Kidney (tissue), 14 donors: Measurements from ENCODE around the gene FAM167B. TPM values are rescaled to one million over a fixed set of nuclear protein-coding genes. Genes with fewer than 3 reads are reported as not detected.

Source experiments
- DNase-seq, 5 donors: peaks; one replicate each; pipeline ENCODE4 v3.0.0-alpha.2; 2013 to 2020
- FAIRE-seq: peaks from 2 replicates; lab custom pipeline; 2012; peaks lifted over from hg19 to GRCh38; lab: Jason Lieb, UNC
- H3K27ac ChIP-seq, 2 donors: one replicate each; pipeline ENCODE4 v1.7.0; 2013; ENCODE audit warnings: low read depth in 2 of 2, low read length in 2 of 2, inconsistent platforms in 1 of 2
- H3K27me3 ChIP-seq: one replicate; pipeline ENCODE4 v1.7.1; 2013; ENCODE audit warnings: low read length, inconsistent platforms; ENCODE audit not compliant: control insufficient read depth, insufficient read depth
- H3K36me3 ChIP-seq, 3 donors: one replicate each; pipeline versions ENCODE4 v1.7.0 to v1.7.1; 2013; ENCODE audit warnings: low read length in 3 of 3, control low read depth in 1 of 3, inconsistent platforms in 1 of 3; ENCODE audit not compliant: insufficient read depth in 3 of 3, control insufficient read depth in 2 of 3
- H3K4me1 ChIP-seq, 3 donors: one replicate each; pipeline versions ENCODE4 v1.7.0 to v1.7.1; 2013; ENCODE audit warnings: low read length in 3 of 3, inconsistent platforms in 1 of 3, low read depth in 1 of 3; ENCODE audit not compliant: control insufficient read depth in 2 of 3, insufficient read depth in 2 of 3
- H3K4me3 ChIP-seq, 3 donors: one replicate each; pipeline versions ENCODE4 v1.7.0 to v1.8.1; 2013; ENCODE audit warnings: low read length in 3 of 3, control low read depth in 1 of 3, inconsistent platforms in 1 of 3
- H3K9ac ChIP-seq, 3 donors: one replicate each; pipeline versions ENCODE4 v1.7.0 to v1.7.1; 2013; ENCODE audit warnings: low read length in 3 of 3, control low read depth in 1 of 3, inconsistent platforms in 1 of 3
- H3K9me3 ChIP-seq, 3 donors: one replicate each; pipeline versions ENCODE4 v1.7.0 to v1.7.1; 2013; ENCODE audit warnings: low read length in 3 of 3, control low read depth in 1 of 3, inconsistent platforms in 1 of 3; ENCODE audit not compliant: control insufficient read depth in 2 of 3, insufficient read depth in 1 of 3
- intact Hi-C: fragments of 100-400 bp; cut with DNase I; formaldehyde crosslinking; loops from one replicate; pipeline ENCODE4 v1.11.1; 2022
- polyA plus RNA-seq: library from polyadenylated mRNA; stranded (reverse); fragments of 350-450 nt; fragmentation: Illumina TruSeq; extraction: RNeasy Lipid Tissue Mini Kit (QIAGEN cat#74804); gene quantifications from one replicate; pipeline ENCODE4 v1.2.3, GENCODE V29; 2014; ENCODE audit warnings: low read depth, low replicate concordance; ENCODE audit not compliant: insufficient read depth
- total RNA-seq: library from RNA; stranded (reverse); fragmentation: NEBNext Ultra II Directional; extraction: Animal tissue kit (Norgen Biotek cat#: 25700); gene quantifications from one replicate; pipeline ENCODE4 v1.2.1, GENCODE V29; 2021
- TF ChIP-seq, protein P1 (sequence below): IDR thresholded peaks from 3 replicates; pipeline ENCODE4 v1.5.1; 2012; ENCODE audit warnings: mild to moderate bottlenecking, moderate library complexity, borderline replicate concordance; ENCODE audit not compliant: insufficient read depth; ENCODE audit errors: extremely low read depth
- donor health status: control.
- donor health status: control.
- donor health status: control.
- donor health status: control.
- donor health status: control.
- donor health status: DM: yes; HTN: yes; CAD: no.
- donor health status: Normal renal cell carcinoma (clear cell type).

Gene FAM167B
- total and polyA plus RNA-seq, 2 donors from 2014 or later: 19.6 to 84.8 TPM

- Histone ChIP-seq H3K27me3 (no peaks in the 10 kb centered on the region), H3K27ac (peak overlapping the region in 1 of 2 donors; percentile 11), H3K4me1 (peaks cover 4 to 11% (median 10%) of the 10 kb centered on the region in 3 donors), H3K4me3 (no peak overlapping the region), H3K9ac (no peak overlapping the region), H3K36me3 (peaks cover under 1 to 26% (median 14%) of the 10 kb centered on the region in 3 donors), H3K9me3 (no peaks in the 10 kb centered on the region)
- intact Hi-C loops: no loop called here
- no peak for FAIRE-seq
- TF ChIP-seq, protein P1, sequence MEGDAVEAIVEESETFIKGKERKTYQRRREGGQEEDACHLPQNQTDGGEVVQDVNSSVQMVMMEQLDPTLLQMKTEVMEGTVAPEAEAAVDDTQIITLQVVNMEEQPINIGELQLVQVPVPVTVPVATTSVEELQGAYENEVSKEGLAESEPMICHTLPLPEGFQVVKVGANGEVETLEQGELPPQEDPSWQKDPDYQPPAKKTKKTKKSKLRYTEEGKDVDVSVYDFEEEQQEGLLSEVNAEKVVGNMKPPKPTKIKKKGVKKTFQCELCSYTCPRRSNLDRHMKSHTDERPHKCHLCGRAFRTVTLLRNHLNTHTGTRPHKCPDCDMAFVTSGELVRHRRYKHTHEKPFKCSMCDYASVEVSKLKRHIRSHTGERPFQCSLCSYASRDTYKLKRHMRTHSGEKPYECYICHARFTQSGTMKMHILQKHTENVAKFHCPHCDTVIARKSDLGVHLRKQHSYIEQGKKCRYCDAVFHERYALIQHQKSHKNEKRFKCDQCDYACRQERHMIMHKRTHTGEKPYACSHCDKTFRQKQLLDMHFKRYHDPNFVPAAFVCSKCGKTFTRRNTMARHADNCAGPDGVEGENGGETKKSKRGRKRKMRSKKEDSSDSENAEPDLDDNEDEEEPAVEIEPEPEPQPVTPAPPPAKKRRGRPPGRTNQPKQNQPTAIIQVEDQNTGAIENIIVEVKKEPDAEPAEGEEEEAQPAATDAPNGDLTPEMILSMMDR: no peak
- peak in 1 of 5 donors; percentile 38 for DNase-seq
These were observed 47.8 kb upstream of the FAM167B start for GRCh38 chr1:32199043-32199716.

DNA sequence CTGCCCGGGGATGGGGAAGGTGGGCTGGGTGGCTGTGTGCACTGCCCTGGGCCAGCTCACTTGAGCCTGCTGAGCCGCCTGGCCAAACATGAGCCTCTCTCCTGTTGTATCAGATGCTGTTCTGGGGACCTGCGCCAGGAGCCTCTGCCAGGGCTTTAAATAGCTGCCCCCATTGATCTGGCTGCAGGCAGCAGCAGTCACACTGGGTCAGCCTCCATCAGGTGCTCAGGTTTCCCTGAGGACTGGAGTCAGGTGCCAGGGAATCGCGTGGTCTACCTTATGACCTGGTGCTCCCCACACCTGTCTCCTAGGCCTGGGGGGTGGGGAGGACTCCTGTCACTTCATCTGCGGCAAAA is 47.3 kb upstream of the FAM167B start:
- FAIRE-seq (no peak), DNase-seq (peak in 1 of 5 donors; percentile 69)
- H3K9me3 ChIP-seq: no peaks in the 10 kb centered on the region
- H3K27me3 ChIP-seq: no peaks in the 10 kb centered on the region
- peak overlapping the region in 1 of 2 donors; percentile 84 for H3K27ac ChIP-seq
- peak overlapping the region in 2 of 3 donors; percentile 74 for H3K9ac ChIP-seq
- H3K4me3 ChIP-seq: peak overlapping the region; percentile 66 to 86 (median 79)
- TF ChIP-seq, protein P1: no peak
- intact Hi-C loops: no loop called here
- peaks cover 0 to 21% (median 10%) of the 10 kb centered on the region in 3 donors for H3K36me3 ChIP-seq
- H3K4me1 ChIP-seq: peaks cover 4 to 13% (median 10%) of the 10 kb centered on the region in 3 donors

GRCh38 chr1:32200226-32201010 is 46.6 kb upstream of the FAM167B start, which contains the start of gene CCDC28B:
Gene CCDC28B (plus strand): TSS chr1:32200595. CDS start chr1:32201936, 1,341 bp downstream.
- no peak for FAIRE-seq
- Histone ChIP-seq H3K27me3 (no peaks in the 10 kb centered on the region), H3K9ac (peak within 1 kb of the TSS; percentile 15 to 77 (median 74)), H3K36me3 (peaks cover 0 to 14% (median 8%) of the 10 kb centered on the region in 3 donors), H3K27ac (peak within 1 kb of the TSS; percentile 82 to 84), H3K9me3 (no peaks in the 10 kb centered on the region), H3K4me3 (peak within 1 kb of the TSS; percentile 66 to 86 (median 79)), H3K4me1 (peaks cover 4 to 15% (median 15%) of the 10 kb centered on the region in 3 donors)
- intact Hi-C loops: no loop called here
- TF ChIP-seq, protein P1: no peak
- peak; percentile 77 to 91 (median 88) for DNase-seq
